ENCODE results near the gene KAT14.

DNA sequence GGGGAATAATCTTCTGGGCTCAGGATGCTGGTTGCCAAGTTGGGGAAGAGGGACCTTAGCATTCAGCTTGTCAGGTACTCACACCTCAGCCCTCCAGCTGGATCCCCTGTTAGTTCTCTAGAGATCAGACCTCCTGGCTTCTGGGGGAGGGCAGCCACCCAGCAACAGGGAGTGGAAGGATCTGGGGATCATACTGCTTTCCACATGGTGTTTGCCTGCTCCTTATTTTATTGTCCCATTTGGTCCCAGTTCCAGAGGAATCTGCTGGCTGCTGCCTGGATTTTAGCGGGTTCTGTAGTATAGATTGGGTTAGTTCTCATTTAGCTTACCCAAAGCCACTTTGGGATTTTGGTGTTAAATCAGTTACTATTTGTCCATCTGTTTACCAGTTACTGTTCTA is 29.3 kb downstream of the KAT14 start:
- TF ChIP-seq, protein P1, sequence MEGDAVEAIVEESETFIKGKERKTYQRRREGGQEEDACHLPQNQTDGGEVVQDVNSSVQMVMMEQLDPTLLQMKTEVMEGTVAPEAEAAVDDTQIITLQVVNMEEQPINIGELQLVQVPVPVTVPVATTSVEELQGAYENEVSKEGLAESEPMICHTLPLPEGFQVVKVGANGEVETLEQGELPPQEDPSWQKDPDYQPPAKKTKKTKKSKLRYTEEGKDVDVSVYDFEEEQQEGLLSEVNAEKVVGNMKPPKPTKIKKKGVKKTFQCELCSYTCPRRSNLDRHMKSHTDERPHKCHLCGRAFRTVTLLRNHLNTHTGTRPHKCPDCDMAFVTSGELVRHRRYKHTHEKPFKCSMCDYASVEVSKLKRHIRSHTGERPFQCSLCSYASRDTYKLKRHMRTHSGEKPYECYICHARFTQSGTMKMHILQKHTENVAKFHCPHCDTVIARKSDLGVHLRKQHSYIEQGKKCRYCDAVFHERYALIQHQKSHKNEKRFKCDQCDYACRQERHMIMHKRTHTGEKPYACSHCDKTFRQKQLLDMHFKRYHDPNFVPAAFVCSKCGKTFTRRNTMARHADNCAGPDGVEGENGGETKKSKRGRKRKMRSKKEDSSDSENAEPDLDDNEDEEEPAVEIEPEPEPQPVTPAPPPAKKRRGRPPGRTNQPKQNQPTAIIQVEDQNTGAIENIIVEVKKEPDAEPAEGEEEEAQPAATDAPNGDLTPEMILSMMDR (IDR thresholded peaks at IDR 0.05; ENCODE audit: borderline replicate concordance, extremely low read depth, low read length, poor library complexity, severe bottlenecking) = no peak
- TF ChIP-seq EZH2 (IDR thresholded peaks at IDR 0.05; ENCODE audit: borderline replicate concordance, low read depth, low read length, severe bottlenecking) = no peak

All from DND-41 (cell line).